Effector memory CD4-positive, alpha-beta T cell (primary cell): Measurements from ENCODE around the gene SMAD9.
"Not testable (repeated sequence)": the region's sequence is repeated elsewhere in the genome, so short reads cannot be mapped to it uniquely, and the experiment has no call there.

Source experiments
- DNase-seq, 3 donors: peaks; one replicate each; pipeline ENCODE4 v3.0.0-alpha.2; 2020
- H3K27ac ChIP-seq: 2 replicates; pipeline ENCODE4 v1.7.0; 2013; ENCODE audit warnings: mild to moderate bottlenecking, low read length, moderate library complexity; ENCODE audit not compliant: insufficient read depth, poor library complexity, severe bottlenecking
- H3K27me3 ChIP-seq: replicated peaks from 2 replicates; pipeline ENCODE4 v1.7.0; 2013; ENCODE audit warnings: mild to moderate bottlenecking, low read length; ENCODE audit not compliant: insufficient read depth, control insufficient read depth, poor library complexity, severe bottlenecking
- H3K36me3 ChIP-seq: 2 replicates; pipeline ENCODE4 v1.7.0; 2013; ENCODE audit warnings: mild to moderate bottlenecking, low read length, moderate library complexity; ENCODE audit not compliant: control insufficient read depth, insufficient read depth
- H3K4me1 ChIP-seq: 2 replicates; pipeline ENCODE4 v1.7.0; 2013; ENCODE audit warnings: low read length, mild to moderate bottlenecking; ENCODE audit not compliant: control insufficient read depth, insufficient read depth, poor library complexity, severe bottlenecking
- H3K4me3 ChIP-seq: 2 replicates; pipeline ENCODE4 v1.7.0; 2013; ENCODE audit warnings: low read length, low read depth, mild to moderate bottlenecking; ENCODE audit not compliant: insufficient read depth, poor library complexity, severe bottlenecking
- H3K9me3 ChIP-seq: 2 replicates; pipeline ENCODE4 v1.7.0; 2013; ENCODE audit warnings: mild to moderate bottlenecking, low read length, moderate library complexity; ENCODE audit not compliant: control insufficient read depth

The SMAD9 gene

GRCh38 chr13:36887758-36888521, 32.1 kb downstream of the SMAD9 start:
- no peak for DNase-seq

GRCh38 chr13:36885901-36886300, 34.1 kb downstream of the SMAD9 start:
- Histone ChIP-seq H3K27me3 (no peaks in the 10 kb centered on the region), H3K9me3 (no peaks in the 10 kb centered on the region), H3K4me3 (no peak overlapping the region), H3K4me1 (no peaks in the 10 kb centered on the region), H3K27ac (no peak overlapping the region), H3K36me3 (no peaks in the 10 kb centered on the region)
- DNase-seq, result no peak

More at GRCh38 chr13:36887758-36888521, 32.1 kb downstream of the SMAD9 start:
- no peak overlapping the region for H3K27ac ChIP-seq
- H3K4me3 ChIP-seq, result no peak overlapping the region
- H3K36me3 ChIP-seq, result no peaks in the 10 kb centered on the region
- no peaks in the 10 kb centered on the region for H3K27me3 ChIP-seq
- no peaks in the 10 kb centered on the region for H3K9me3 ChIP-seq
- H3K4me1 ChIP-seq, result no peaks in the 10 kb centered on the region

- no peaks in the 10 kb centered on the region for H3K36me3 ChIP-seq
- H3K4me3 ChIP-seq, result no peak overlapping the region
- H3K4me1 ChIP-seq, result no peaks in the 10 kb centered on the region
- no peaks in the 10 kb centered on the region for H3K9me3 ChIP-seq
- H3K27me3 ChIP-seq, result no peaks in the 10 kb centered on the region
- no peak overlapping the region for H3K27ac ChIP-seq
- DNase-seq, result no peak
These were observed 35.8 kb downstream of the SMAD9 start for GRCh38 chr13:36884235-36884634.

- Histone ChIP-seq H3K4me3 (no peak overlapping the region), H3K4me1 (no peaks in the 10 kb centered on the region), H3K27me3 (no peaks in the 10 kb centered on the region), H3K36me3 (no peaks in the 10 kb centered on the region), H3K9me3 (no peaks in the 10 kb centered on the region), H3K27ac (no peak overlapping the region)
- DNase-seq, result no peak
These were observed 36.2 kb downstream of the SMAD9 start for GRCh38 chr13:36883824-36884223.

GRCh38 chr13:36883392-36883791, 36.6 kb downstream of the SMAD9 start:
- not testable (repeated sequence) for H3K4me1 ChIP-seq, H3K9me3 ChIP-seq, H3K4me3 ChIP-seq, H3K27ac ChIP-seq, DNase-seq, H3K27me3 ChIP-seq, H3K36me3 ChIP-seq

GRCh38 chr13:36882829-36883390, 37.1 kb downstream of the SMAD9 start:
- Histone ChIP-seq H3K36me3 (no peaks in the 10 kb centered on the region), H3K4me3 (no peak overlapping the region), H3K27ac (no peak overlapping the region), H3K9me3 (no peaks in the 10 kb centered on the region), H3K27me3 (no peaks in the 10 kb centered on the region), H3K4me1 (no peaks in the 10 kb centered on the region)
- DNase-seq, result no peak

GRCh38 chr13:36880961-36881360, 39.1 kb downstream of the SMAD9 start:
- Histone ChIP-seq H3K9me3 (no peaks in the 10 kb centered on the region), H3K36me3 (no peaks in the 10 kb centered on the region), H3K27me3 (no peaks in the 10 kb centered on the region), H3K4me3 (no peak overlapping the region), H3K4me1 (no peaks in the 10 kb centered on the region), H3K27ac (no peak overlapping the region)
- DNase-seq, result no peak

GRCh38 chr13:36879218-36879938, 40.7 kb downstream of the SMAD9 start:
- no peaks in the 10 kb centered on the region for H3K36me3 ChIP-seq
- H3K27ac ChIP-seq, result no peak overlapping the region
- H3K27me3 ChIP-seq, result no peaks in the 10 kb centered on the region
- H3K9me3 ChIP-seq, result no peaks in the 10 kb centered on the region
- H3K4me3 ChIP-seq, result no peak overlapping the region
- no peaks in the 10 kb centered on the region for H3K4me1 ChIP-seq
- no peak for DNase-seq

GRCh38 chr13:36875961-36876360, 44.1 kb downstream of the SMAD9 start:
- DNase-seq, result no peak
- no peak overlapping the region for H3K4me3 ChIP-seq
- H3K4me1 ChIP-seq, result no peaks in the 10 kb centered on the region
- H3K36me3 ChIP-seq, result no peaks in the 10 kb centered on the region
- H3K9me3 ChIP-seq, result no peaks in the 10 kb centered on the region
- no peak overlapping the region for H3K27ac ChIP-seq
- H3K27me3 ChIP-seq, result no peaks in the 10 kb centered on the region

- Histone ChIP-seq H3K27me3 (no peaks in the 10 kb centered on the region), H3K4me3 (no peak overlapping the region), H3K36me3 (no peaks in the 10 kb centered on the region), H3K27ac (no peak overlapping the region), H3K4me1 (no peaks in the 10 kb centered on the region), H3K9me3 (no peaks in the 10 kb centered on the region)
- no peak for DNase-seq
These were observed 44.6 kb downstream of the SMAD9 start for GRCh38 chr13:36875431-36875830.
